H1 (cell line): ENCODE results near the gene CABP4. TPM values are rescaled to one million over a fixed set of nuclear protein-coding genes. Genes with fewer than 3 reads are reported as not detected.

Experiments used
- CTCF ChIA-PET: fragments of 300-600 bp; sonication (Branson Sonifier 250); formaldehyde crosslinking; loops from one replicate; lab custom pipeline; 2021; ENCODE audit not compliant: partially characterized antibody; lab: Charles Lee
- POLR2A ChIA-PET: fragments of 300-600 bp; sonication (Branson Sonifier 250); formaldehyde crosslinking; loops from one replicate; lab custom pipeline; 2021; ENCODE audit warnings: inconsistent platforms; ENCODE audit not compliant: partially characterized antibody; lab: Charles Lee
- DNase-seq, 2 experiments: peaks; one replicate each; pipeline versions ENCODE4 v3.0.0 to v3.0.0-alpha.2; 2010 to 2022; ENCODE audit warnings: low spot score in 2 of 2, low read depth in 1 of 2, mixed read lengths in 1 of 2
- FAIRE-seq: peaks from 2 replicates; lab custom pipeline; 2011; peaks lifted over from hg19 to GRCh38; lab: Jason Lieb, UNC
- H2AFZ ChIP-seq: 2 replicates; pipeline ENCODE4 v1.8.1; 2012; ENCODE audit warnings: low read length, inconsistent platforms
- H2AK5ac ChIP-seq: 2 replicates; pipeline ENCODE4 v1.6.1; 2013; ENCODE audit warnings: low read depth, low read length
- H2BK120ac ChIP-seq: replicated peaks from 2 replicates; pipeline ENCODE3; 2013; ENCODE audit warnings: low read depth, low read length, inconsistent platforms
- H2BK12ac ChIP-seq: 2 replicates; pipeline ENCODE4 v1.6.1; 2013; ENCODE audit warnings: low read depth, low read length
- H2BK15ac ChIP-seq: 2 replicates; pipeline ENCODE4 v1.6.1; 2013; ENCODE audit warnings: low read length
- H2BK20ac ChIP-seq: 2 replicates; pipeline ENCODE4 v1.6.1; 2013; ENCODE audit warnings: low read length
- H2BK5ac ChIP-seq: 2 replicates; pipeline ENCODE4 v1.6.1; 2013; ENCODE audit warnings: low read depth, low read length
- H3K14ac ChIP-seq: 2 replicates; pipeline ENCODE4 v1.6.1; 2013; ENCODE audit warnings: inconsistent platforms; ENCODE audit not compliant: insufficient read length
- H3K18ac ChIP-seq: 2 replicates; pipeline ENCODE4 v1.6.1; 2013; ENCODE audit warnings: low read length; ENCODE audit errors: extremely low read depth
- H3K23ac ChIP-seq: 2 replicates; pipeline ENCODE4 v1.6.1; 2013; ENCODE audit warnings: inconsistent platforms; ENCODE audit not compliant: insufficient read length
- H3K23me2 ChIP-seq: 2 replicates; pipeline ENCODE4 v1.6.1; 2013; ENCODE audit warnings: low read depth, low read length
- H3K27ac ChIP-seq: 2 replicates; pipeline ENCODE4 v1.6.1; 2011; ENCODE audit warnings: low read depth, low read length, inconsistent platforms
- H3K27me3 ChIP-seq, 4 experiments: replicated peaks in 1 of 4; 1 replicate in 1 of 4; 2 replicates in 3 of 4; pipeline versions ENCODE4 v1.6.1 to v1.8.1; 2011 to 2013; ENCODE audit warnings: low read length in 3 of 4, mild to moderate bottlenecking in 3 of 4, inconsistent platforms in 2 of 4, mixed read lengths in 2 of 4, moderate library complexity in 1 of 4; ENCODE audit not compliant: control insufficient read depth in 3 of 4, insufficient read depth in 3 of 4; ENCODE audit errors: extremely low read depth in 1 of 4
- H3K36me3 ChIP-seq, 4 experiments: 2 replicates each; pipeline versions ENCODE4 v1.6.1 to v1.8.1; 2011 to 2013; ENCODE audit warnings: mild to moderate bottlenecking in 4 of 4, low read length in 3 of 4, moderate library complexity in 2 of 4, control low read depth in 1 of 4, inconsistent platforms in 1 of 4; ENCODE audit not compliant: insufficient read depth in 4 of 4, control insufficient read depth in 2 of 4
- H3K4ac ChIP-seq: replicated peaks from 2 replicates; pipeline ENCODE3; 2013; ENCODE audit warnings: low read length, low read depth, mixed read lengths, inconsistent platforms; ENCODE audit not compliant: insufficient read length
- H3K4me1 ChIP-seq, 4 experiments: replicated peaks in 1 of 4; 1 replicate in 1 of 4; 2 replicates in 3 of 4; pipeline versions ENCODE4 v1.6.1 to v1.8.1; 2011 to 2013; ENCODE audit warnings: low read length in 3 of 4, inconsistent platforms in 2 of 4, mixed read lengths in 1 of 4; ENCODE audit not compliant: insufficient read depth in 4 of 4, control insufficient read depth in 3 of 4
- H3K4me2 ChIP-seq, 2 experiments: 2 replicates each; pipeline versions ENCODE4 v1.6.1 to v1.8.1; 2011 to 2013; ENCODE audit warnings: low read depth in 2 of 2, low read length in 2 of 2, control low read depth in 1 of 2, inconsistent platforms in 1 of 2, mild to moderate bottlenecking in 1 of 2; ENCODE audit not compliant: insufficient read depth in 1 of 2
- H3K4me3 ChIP-seq, 4 experiments: fragments of 200-600, 300-600 bp in 1 of 4; sonication (generic), shearing (Covaris generic), sonication (Bioruptor Twin) in 1 of 4; 2 replicates each; pipeline versions ENCODE4 v1.5.1 to v1.8.1; 2011 to 2016; ENCODE audit warnings: low read length in 4 of 4, low read depth in 3 of 4, control low read depth in 2 of 4, inconsistent platforms in 2 of 4, mild to moderate bottlenecking in 2 of 4, mixed read lengths in 1 of 4, moderate library complexity in 1 of 4; ENCODE audit not compliant: insufficient read depth in 2 of 4; ENCODE audit errors: extremely low read depth in 1 of 4
- H3K56ac ChIP-seq: replicated peaks from 2 replicates; pipeline ENCODE3; 2013; ENCODE audit warnings: low read depth, mild to moderate bottlenecking, mixed read lengths, low read length, inconsistent platforms; ENCODE audit not compliant: insufficient read length
- H3K79me1 ChIP-seq: 2 replicates; pipeline ENCODE4 v1.6.1; 2013; ENCODE audit warnings: low read depth, low read length, control low read depth
- H3K79me2 ChIP-seq, 2 experiments: 2 replicates each; pipeline versions ENCODE4 v1.6.1 to v1.8.1; 2012 to 2013; ENCODE audit warnings: low read length in 2 of 2, mild to moderate bottlenecking in 2 of 2, inconsistent platforms in 1 of 2; ENCODE audit not compliant: insufficient read depth in 2 of 2, control insufficient read depth in 1 of 2
- H3K9ac ChIP-seq, 4 experiments: replicated peaks in 1 of 4; 1 replicate in 1 of 4; 2 replicates in 3 of 4; pipeline versions ENCODE4 v1.6.1 to v1.8.1; 2011 to 2013; ENCODE audit warnings: low read depth in 3 of 4, low read length in 3 of 4, control low read depth in 2 of 4, mild to moderate bottlenecking in 2 of 4, moderate library complexity in 2 of 4, inconsistent platforms in 1 of 4; ENCODE audit errors: extremely low read depth in 1 of 4
- H3K9me3 ChIP-seq, 2 experiments: 2 replicates each; pipeline versions ENCODE4 v1.6.1 to v1.8.1; 2012 to 2013; ENCODE audit warnings: mild to moderate bottlenecking in 2 of 2, moderate library complexity in 2 of 2, control low read depth in 1 of 2, inconsistent platforms in 1 of 2, low read depth in 1 of 2, low read length in 1 of 2, mixed read lengths in 1 of 2; ENCODE audit not compliant: insufficient read depth in 2 of 2
- H4K20me1 ChIP-seq, 2 experiments: replicated peaks in 1 of 2; 2 replicates each; pipeline versions ENCODE3 to v1.8.1; 2011 to 2013; ENCODE audit warnings: inconsistent platforms in 2 of 2, low read length in 2 of 2, mild to moderate bottlenecking in 1 of 2; ENCODE audit not compliant: insufficient read depth in 2 of 2, control insufficient read depth in 1 of 2
- H4K5ac ChIP-seq: 2 replicates; pipeline ENCODE4 v1.6.1; 2013; ENCODE audit warnings: low read length, low read depth, mixed read lengths, inconsistent platforms; ENCODE audit not compliant: insufficient read length
- H4K8ac ChIP-seq: 2 replicates; pipeline ENCODE4 v1.8.0; 2013; ENCODE audit warnings: mild to moderate bottlenecking, moderate library complexity, low read length, inconsistent platforms; ENCODE audit not compliant: insufficient read depth; ENCODE audit errors: extremely low read depth
- H4K91ac ChIP-seq: replicated peaks from 2 replicates; pipeline ENCODE3; 2013; ENCODE audit warnings: low read length, mixed read lengths, inconsistent platforms; ENCODE audit not compliant: insufficient read length
- NRF1 ChIP-seq: IDR thresholded peaks from 2 replicates; pipeline ENCODE4 v1.6.1; 2011; ENCODE audit warnings: mild to moderate bottlenecking, low read depth, low read length, improper control_type of control experiment
- RFX5 ChIP-seq: IDR thresholded peaks from 2 replicates; pipeline ENCODE4 v1.6.1; 2011; ENCODE audit warnings: low read depth, low read length, improper control_type of control experiment, borderline replicate concordance
- TEAD4 ChIP-seq: IDR thresholded peaks from 2 replicates; pipeline ENCODE4 v1.6.1; 2012; ENCODE audit warnings: low read depth, low read length, inconsistent platforms, mixed read lengths
- WGBS, 2 experiments: shearing (Covaris generic) in 1 of 2; methylation state at CpG; one replicate each; pipeline versions ENCODE4 v1.1.6 to v1.1.7; 2013 to 2015; ENCODE audit warnings: low lambda C conversion rate in 2 of 2, mixed read lengths in 2 of 2, inconsistent platforms in 1 of 2, low coverage in 1 of 2, missing lambda C conversion rate in 1 of 2; ENCODE audit not compliant: insufficient replicate concordance in 2 of 2, insufficient coverage in 1 of 2, insufficient read length in 1 of 2; ENCODE audit errors: extremely low coverage in 1 of 2, missing lambda C conversion rate in 1 of 2; 5-methylcytosine and 5-hydroxymethylcytosine counted together
- polyA plus RNA-seq, 7 experiments: library from polyadenylated mRNA; depleted of rRNA in 3 of 7; stranded (reverse) in 5 of 7; unstranded in 2 of 7; fragments of >200 nt in 5 of 7; fragments of 200-250 nt in 2 of 7; gene quantifications; 1 replicate in 5 of 7; 2 replicates in 1 of 7; 4 replicates in 1 of 7; pipeline versions ENCODE4 v1.2.1 to v1.2.3, GENCODE V29; 2011 to 2013; ENCODE audit warnings: missing spikeins in 2 of 7, mixed read lengths in 2 of 7
- total RNA-seq: library from RNA; stranded (reverse); fragmentation: NEBNext Ultra II Directional; extraction: Animal tissue kit (Norgen Biotek cat#: 25700); gene quantifications from 2 replicates; pipeline ENCODE4 v1.2.1, GENCODE V29; 2021

CABP4 gene
- total and polyA plus RNA-seq, 2 of the 8 experiments (the other 6 are each of a cell fraction or from before 2014, with no cell fraction given), result not detected

GRCh38 chr11:67410984-67411784 is 44.0 kb upstream of the CABP4 start:
- Histone ChIP-seq H3K9me3 (no peaks in the 10 kb centered on the region), H4K20me1 (no peaks in the 10 kb centered on the region), H3K4ac (no peak overlapping the region), H3K27ac (no peak overlapping the region), H3K79me2 (no peaks in the 10 kb centered on the region), H2AFZ (no peak overlapping the region), H3K36me3 (no peaks in the 10 kb centered on the region), H3K4me3 (no peak overlapping the region), H3K27me3 (peaks cover 0 to 16% (median 5%) of the 10 kb centered on the region in 4 experiments; a peak in 4 of 7 replicates), H3K23ac (no peak overlapping the region), H4K8ac (no peak overlapping the region; the same call in 1 of the 2 replicates), H3K23me2 (0 out of 2 replicates have a peak, but pooled peaks cover 3% of the 10 kb centered on the region), H3K4me1 (peaks cover 3 to 17% (median 11%) of the 10 kb centered on the region in 4 experiments), H2AK5ac (no peak overlapping the region), H2BK120ac (no peak overlapping the region), H4K91ac (no peak overlapping the region), H2BK15ac (no peak overlapping the region), H3K79me1 (no peaks in the 10 kb centered on the region), H3K56ac (no peak overlapping the region), H2BK12ac (no peak overlapping the region), H2BK5ac (no peak overlapping the region), H3K14ac (no peak overlapping the region), H3K4me2 (no peak overlapping the region; a peak in 1 of 4 replicates), H2BK20ac (no peak overlapping the region), H3K18ac (no peak overlapping the region), H4K5ac (no peak overlapping the region), H3K9ac (no peak overlapping the region)
- 85% methylated on average over 16 of the region's 17 CpGs; no CpG with 5 or more reads in 1 of the 2 experiments for WGBS, 2 experiments
- FAIRE-seq (no peak), DNase-seq (no peak)
- TF ChIP-seq TEAD4, result 0 out of 2 replicates have a peak, but pooled peaks have one; percentile 18
- no peak for TF ChIP-seq NRF1
- TF ChIP-seq RFX5, result no peak
- CTCF ChIA-PET, result interaction anchor here (0.6 to 2.5 kb wide), 6 partner anchors 10 to 66 kb away, joined by 3 to 7 read pairs (median 4); partner anchors contain the start of genes PPP1CA, PTPRCAP and TMEM134
- POLR2A ChIA-PET, result interaction anchor here (0.6 to 2.6 kb wide), 8 partner anchors 9 to 82 kb away, joined by 3 to 8 read pairs (median 3); partner anchors contain the start of gene PTPRCAP
